ENCODE data around the gene PRDM16.

The PRDM16 gene

GRCh38 chr1:3055051-3055450, 14.0 kb upstream of the PRDM16 start:
- peak; percentile 23 for DNase-seq

- no peak for DNase-seq
These were observed 12.4 kb upstream of the PRDM16 start for GRCh38 chr1:3056641-3057040.

DNA sequence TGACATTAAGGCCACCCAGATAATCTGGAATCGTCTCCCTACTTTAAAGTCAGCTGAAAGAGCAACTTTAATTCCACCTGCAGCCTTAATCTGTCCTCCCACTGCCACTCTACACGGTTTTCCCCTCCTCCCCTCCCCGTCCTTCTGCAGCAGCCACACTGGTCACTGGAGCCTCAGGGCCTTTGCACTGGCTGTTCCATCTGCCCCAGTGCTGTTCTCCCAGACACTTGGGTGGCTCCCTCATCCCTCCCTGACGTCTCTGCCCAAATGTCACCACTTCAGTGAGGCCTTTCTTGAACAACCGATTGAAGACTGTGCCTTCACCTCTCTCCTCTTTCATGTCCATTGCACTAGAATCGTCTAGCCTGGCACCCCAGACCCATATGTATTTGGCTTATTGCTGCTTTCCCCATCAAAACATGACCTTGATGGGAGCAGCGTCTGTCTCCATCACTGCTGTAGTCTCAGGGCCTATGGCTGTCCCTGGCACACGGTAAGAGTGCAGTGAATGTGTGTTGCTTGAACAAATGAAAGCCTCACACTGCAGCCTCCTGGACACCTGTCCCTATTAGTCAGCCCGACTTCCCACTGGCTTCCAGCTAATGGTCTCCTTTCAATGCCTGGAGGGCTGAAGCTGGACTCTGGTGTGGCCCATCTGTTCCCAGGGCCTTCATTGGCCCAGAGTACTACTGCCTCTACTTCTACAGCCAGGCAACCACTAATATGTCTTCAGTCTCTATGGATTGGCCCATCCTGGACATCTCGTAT, 10.6 kb upstream of the PRDM16 start:
- DNase-seq, result peak; percentile 32

DNA sequence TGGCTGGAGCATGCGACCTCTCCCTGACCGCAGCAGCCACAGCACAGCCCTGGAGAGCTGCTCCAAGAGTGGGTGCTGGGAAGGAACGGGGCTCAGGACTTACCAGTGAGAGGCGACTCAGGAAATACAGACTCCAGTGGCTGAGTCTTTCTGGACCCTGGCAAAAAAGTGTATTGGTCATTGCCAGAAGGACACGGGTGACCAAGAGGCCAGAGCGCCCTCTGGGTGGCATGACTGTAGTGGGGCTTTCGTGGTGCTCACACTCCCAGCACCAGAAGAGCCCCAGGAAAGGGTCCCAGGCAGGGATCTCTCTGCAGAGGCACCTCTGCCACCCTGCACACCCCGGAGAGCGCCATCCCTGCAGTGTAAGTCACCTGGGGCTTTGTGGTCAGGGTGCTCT, 8.9 kb upstream of the PRDM16 start:
- peak; percentile 37 for DNase-seq

DNA sequence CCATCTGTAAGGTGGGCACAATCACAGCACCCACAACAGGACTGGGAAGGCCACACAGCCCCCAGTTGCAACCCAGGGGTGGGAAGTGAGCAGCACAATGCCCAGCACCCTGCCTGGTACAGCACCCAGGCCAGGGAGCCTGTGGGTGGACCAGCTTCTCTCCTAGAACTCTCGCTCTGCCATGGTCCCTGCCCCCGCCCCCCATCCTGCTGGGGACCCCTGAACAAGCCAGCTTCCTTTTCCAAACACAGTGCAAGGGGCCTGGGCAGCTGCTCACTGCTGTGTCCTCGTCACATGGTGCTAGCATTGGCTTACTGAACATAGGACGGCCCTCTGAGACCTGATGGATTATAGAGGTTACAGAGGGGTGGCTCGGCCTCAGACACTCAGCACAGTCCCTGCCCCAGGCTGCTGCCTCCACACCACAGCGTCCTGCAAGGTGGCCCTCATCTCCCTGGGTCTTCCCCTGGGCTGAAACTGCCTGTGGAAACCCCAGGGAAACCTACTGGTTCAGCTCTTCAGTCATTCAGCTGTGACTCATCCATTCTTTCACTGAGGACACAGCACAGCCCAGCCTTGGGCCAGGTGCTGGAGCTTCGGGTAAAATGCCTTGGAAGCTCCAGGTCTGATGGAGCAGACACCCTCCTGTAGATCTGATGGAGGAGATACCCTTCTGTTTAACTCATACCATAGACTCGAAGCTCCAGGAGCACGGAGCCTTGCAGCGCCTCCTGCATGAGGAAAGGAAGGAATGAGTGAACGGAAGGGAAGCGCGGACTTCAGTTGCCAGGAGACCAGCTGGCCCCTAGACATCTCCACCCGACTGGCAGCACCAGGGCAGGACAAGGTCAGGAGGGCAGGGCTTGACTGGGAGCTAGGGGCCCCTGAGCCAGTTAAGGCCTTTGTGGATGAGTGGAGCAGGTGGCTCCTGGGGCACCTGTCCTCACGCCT, 8.1 kb upstream of the PRDM16 start:
- DNase-seq, result peak; percentile 88

DNA sequence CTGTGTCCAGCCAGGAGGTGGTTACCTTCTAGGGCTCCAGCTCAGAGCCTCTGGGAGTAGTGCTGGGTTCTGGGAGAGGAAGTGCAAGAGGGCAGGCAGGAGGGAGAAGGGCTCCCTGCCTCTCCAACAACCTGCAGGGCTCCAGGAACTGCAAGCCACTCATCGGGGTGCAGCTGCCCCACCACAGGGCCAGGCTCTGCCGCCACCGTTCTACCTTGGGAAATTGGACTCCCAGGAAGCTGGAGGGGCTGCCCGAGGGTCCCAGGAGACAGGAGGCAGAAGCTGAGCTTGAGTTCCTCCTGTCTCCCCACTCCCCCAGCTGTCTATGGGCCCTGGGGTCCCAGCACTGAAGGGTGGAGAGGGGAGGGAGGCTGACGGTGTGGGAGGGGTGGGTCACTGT, 7.4 kb upstream of the PRDM16 start:
- DNase-seq, result no peak

DNA sequence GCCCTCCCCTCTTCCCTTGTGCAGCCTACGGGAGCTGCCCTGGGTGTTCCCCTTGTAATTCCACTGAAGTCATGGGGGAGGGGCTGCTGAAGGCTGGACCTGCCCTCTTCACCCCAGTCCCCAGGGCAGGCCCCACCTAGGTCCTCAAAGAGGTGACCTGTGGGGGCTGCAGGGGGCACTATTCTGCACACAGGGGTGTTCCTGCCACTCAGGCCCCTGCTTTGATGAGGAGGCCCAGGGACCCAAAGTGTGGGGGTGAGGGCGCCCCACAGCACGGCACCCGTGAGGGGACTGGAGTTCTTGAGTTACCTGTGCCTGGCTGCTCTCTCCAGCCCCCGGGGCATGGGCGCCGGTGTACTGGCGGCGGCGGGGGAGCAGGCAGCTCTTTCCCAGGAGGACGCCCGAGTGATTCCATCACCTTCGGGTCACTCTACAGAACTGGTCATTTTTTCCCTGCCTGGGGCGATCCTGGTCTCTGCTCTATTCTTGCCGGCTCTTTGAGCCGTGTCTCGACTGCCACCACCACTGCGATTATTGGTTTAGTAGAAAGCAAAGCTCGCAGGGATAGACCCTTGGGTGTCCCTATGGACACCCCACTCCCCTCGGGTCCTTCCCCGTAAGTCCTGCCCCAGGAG, 6.9 kb upstream of the PRDM16 start:
- peak; percentile 86 for DNase-seq

- DNase-seq, result no peak
These were observed 6.2 kb upstream of the PRDM16 start for GRCh38 chr1:3062616-3063378.

DNA sequence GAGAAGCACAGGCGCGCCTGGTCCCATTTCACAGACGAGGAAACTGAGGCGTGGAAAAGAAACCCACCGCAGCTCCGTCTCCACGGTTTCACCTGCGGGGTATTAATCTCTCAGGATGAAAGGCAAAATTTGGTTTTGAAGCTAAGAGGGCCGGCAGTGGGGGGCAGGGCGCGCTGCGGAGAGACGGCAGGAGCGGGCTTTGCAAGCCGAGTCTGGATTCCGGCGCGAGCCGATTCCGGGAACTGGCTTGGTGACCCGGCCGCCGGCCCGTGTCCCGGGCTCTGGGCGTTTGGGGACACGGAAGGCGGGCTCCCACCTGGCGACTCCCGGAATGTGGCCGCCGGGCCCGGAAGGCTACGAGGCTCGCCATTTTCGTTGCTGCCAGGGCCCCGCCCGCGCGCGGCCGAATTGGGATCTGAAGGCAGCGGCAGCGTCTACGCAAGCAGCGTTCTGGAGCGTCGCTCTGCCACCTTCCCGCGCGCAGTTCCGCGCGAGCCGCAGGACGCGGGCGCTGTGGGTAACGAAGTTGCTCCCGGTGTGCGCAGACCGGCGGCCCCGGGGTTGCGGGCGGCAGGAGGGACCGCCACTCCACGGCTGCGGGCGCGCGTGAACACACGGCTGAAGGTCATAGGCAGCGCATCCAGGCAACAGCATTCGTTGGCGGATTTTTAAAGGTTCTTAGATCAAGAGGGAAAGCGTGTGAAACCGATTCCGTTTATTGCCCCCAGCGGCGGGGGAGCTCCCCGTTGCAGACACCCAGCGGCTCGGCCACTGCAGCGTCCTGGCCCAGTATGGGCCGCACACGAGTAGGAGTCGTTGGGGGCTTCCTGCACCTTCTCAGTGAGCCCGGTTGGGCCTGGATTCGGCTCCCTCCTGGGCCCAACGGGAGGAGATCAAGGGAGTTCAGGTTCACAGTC, 5.4 kb upstream of the PRDM16 start:
- DNase-seq, result peak; percentile 61

DNA sequence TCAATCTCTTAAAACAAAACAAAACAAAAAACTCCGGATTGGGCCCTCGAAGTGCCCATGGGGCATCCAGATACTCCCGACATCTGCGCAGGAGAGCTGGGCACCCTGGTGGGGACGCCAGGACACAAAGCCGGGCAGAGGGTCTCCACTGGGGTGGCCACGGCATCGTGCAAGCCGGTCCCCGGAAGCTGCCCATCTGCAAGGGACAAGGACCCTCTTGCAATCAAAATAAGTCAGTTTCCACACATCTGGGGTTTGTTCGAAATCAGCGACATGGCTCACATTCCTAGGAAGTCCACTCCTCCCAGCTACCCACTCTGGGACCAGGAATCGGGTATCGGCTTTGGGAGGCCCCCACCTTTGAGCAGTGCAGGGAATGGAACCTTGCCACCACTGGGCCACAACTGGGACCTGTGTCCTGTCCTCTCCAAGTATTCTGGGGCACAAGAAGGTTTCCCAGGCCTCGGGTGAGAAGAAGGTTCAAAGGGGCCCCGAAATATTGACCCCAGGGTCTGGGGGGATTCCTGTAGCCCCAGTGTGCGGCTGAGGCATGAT, 4.6 kb upstream of the PRDM16 start:
- peak; percentile 29 for DNase-seq

- DNase-seq, result peak; percentile 24
These were observed 4.1 kb upstream of the PRDM16 start for GRCh38 chr1:3064901-3065300.

DNA sequence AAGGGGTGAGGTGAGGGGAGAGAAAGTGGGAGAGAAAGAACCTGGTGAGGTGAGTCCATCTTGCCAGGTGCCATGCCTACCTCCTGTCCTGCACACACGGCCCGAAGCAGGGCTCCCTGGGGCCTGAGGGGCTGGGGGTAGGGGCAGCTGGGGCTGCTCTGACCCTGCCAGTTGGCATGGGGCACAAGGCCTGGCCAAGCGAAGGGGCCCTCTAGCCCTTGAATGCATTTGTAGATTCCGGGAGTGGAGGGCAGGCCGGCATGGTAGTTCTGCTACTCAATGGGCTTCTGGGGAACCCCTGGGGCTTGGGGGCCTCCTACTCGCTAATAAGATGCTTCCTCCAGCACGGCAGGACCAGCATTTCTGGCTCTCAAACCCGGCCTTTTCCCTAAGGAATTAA, 3.6 kb upstream of the PRDM16 start:
- peak; percentile 25 for DNase-seq

DNA sequence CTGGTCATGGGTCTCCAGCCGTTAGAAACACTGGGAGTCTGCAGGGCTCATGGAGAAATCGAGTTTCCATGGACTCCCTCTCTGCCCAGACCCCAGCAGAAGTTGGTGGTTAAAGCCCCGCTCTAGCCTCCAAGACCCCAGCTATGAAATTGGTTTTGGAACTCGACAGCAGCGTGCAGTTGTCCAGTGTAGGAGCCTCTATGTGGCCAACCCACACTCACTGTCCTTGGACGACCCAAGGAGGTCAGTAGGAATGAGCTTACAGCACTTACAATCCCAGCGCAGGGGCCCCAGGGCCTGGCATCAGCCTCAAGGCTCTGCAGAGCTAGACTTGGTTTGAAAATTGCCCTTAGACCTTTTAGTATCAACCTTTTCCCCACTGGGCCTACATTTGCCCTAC, 3.2 kb upstream of the PRDM16 start:
- peak; percentile 37 for DNase-seq

DNA sequence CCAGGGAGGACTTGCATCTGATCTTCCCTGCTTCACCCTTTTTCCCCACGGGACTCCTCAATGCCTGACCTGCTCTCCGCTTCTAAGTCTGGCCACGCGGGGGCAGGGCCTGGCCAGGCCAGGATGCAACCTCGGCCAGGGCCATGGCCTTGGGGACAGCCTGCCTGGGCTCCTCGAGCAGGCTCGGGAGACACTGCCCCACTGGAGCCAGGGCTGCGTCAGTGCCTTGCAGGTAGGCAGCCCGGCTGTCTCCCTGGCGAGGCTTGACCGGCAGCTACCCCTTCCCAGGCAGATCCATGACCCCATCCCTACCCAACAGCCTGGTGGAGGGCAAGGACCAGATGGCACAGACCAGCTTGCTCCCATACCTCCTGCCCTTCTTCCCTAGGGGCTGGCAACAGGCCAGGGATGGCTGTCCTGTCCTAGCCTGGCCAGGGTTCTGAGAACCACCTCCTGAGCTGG, 2.7 kb upstream of the PRDM16 start:
- peak; percentile 84 for DNase-seq

GRCh38 chr1:3066826-3067225, 2.2 kb upstream of the PRDM16 start:
- peak; percentile 45 for DNase-seq

- DNase-seq, result peak; percentile 37
These were observed 1.7 kb upstream of the PRDM16 start for GRCh38 chr1:3067301-3067670.

GRCh38 chr1:3067671-3068563, 1.1 kb upstream of the PRDM16 start:
- DNase-seq, result peak; percentile 49

GRCh38 chr1:3069491-3070308, 697 bp downstream of the PRDM16 start:
- DNase-seq, result peak; percentile 69

- no peak for DNase-seq
These were observed 1.3 kb downstream of the PRDM16 start for GRCh38 chr1:3070309-3070643.
